ENCODE measurements around the gene SRI. TPM values are rescaled to one million over a fixed set of nuclear protein-coding genes. Genes with fewer than 3 reads are reported as not detected.
"Not testable (repeated sequence)": the region's sequence is repeated elsewhere in the genome, so short reads cannot be mapped to it uniquely, and the experiment has no call there.

Gene SRI
- total and polyA plus RNA-seq, 4 donors: 20.4 to 70.0 (median 39.6) TPM

- WGBS: 92% methylated on average over 4 of the region's 4 CpGs
- TF ChIP-seq TAF1 (conservative IDR thresholded peaks at IDR 0.05) (no peak), SP1 (IDR thresholded peaks at IDR 0.05) (no peak), JUND (IDR thresholded peaks at IDR 0.05) (no peak), NR2F2 (IDR thresholded peaks at IDR 0.05) (no peak), RAD21 (IDR thresholded peaks at IDR 0.05) (no peak), FOXA1 (IDR thresholded peaks at IDR 0.05) (no peak), YY1 (IDR thresholded peaks at IDR 0.05) (no peak), FOXA2 (IDR thresholded peaks at IDR 0.05) (no peak), HNF4A (conservative IDR thresholded peaks at IDR 0.05) (no peak), HNF4G (IDR thresholded peaks at IDR 0.05) (no peak), MAX (IDR thresholded peaks at IDR 0.05) (no peak), EGR1 (IDR thresholded peaks at IDR 0.05; ENCODE audit: low read depth in 2 of 2) (no peak), RXRA (IDR thresholded peaks at IDR 0.05) (no peak), GABPA (IDR thresholded peaks at IDR 0.05 in 1 of 2, conservative IDR thresholded peaks at IDR 0.05 in 1 of 2) (no peak), CTCF (IDR thresholded peaks at IDR 0.05; ENCODE audit: low read depth, low read length, missing input control) (no peak), ATF3 (IDR thresholded peaks at IDR 0.05) (no peak)
- TF ChIP-seq, protein P1, sequence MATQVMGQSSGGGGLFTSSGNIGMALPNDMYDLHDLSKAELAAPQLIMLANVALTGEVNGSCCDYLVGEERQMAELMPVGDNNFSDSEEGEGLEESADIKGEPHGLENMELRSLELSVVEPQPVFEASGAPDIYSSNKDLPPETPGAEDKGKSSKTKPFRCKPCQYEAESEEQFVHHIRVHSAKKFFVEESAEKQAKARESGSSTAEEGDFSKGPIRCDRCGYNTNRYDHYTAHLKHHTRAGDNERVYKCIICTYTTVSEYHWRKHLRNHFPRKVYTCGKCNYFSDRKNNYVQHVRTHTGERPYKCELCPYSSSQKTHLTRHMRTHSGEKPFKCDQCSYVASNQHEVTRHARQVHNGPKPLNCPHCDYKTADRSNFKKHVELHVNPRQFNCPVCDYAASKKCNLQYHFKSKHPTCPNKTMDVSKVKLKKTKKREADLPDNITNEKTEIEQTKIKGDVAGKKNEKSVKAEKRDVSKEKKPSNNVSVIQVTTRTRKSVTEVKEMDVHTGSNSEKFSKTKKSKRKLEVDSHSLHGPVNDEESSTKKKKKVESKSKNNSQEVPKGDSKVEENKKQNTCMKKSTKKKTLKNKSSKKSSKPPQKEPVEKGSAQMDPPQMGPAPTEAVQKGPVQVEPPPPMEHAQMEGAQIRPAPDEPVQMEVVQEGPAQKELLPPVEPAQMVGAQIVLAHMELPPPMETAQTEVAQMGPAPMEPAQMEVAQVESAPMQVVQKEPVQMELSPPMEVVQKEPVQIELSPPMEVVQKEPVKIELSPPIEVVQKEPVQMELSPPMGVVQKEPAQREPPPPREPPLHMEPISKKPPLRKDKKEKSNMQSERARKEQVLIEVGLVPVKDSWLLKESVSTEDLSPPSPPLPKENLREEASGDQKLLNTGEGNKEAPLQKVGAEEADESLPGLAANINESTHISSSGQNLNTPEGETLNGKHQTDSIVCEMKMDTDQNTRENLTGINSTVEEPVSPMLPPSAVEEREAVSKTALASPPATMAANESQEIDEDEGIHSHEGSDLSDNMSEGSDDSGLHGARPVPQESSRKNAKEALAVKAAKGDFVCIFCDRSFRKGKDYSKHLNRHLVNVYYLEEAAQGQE (IDR thresholded peaks at IDR 0.05): no peak
- TF ChIP-seq, protein P2, sequence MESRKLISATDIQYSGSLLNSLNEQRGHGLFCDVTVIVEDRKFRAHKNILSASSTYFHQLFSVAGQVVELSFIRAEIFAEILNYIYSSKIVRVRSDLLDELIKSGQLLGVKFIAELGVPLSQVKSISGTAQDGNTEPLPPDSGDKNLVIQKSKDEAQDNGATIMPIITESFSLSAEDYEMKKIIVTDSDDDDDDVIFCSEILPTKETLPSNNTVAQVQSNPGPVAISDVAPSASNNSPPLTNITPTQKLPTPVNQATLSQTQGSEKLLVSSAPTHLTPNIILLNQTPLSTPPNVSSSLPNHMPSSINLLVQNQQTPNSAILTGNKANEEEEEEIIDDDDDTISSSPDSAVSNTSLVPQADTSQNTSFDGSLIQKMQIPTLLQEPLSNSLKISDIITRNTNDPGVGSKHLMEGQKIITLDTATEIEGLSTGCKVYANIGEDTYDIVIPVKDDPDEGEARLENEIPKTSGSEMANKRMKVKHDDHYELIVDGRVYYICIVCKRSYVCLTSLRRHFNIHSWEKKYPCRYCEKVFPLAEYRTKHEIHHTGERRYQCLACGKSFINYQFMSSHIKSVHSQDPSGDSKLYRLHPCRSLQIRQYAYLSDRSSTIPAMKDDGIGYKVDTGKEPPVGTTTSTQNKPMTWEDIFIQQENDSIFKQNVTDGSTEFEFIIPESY (IDR thresholded peaks at IDR 0.05): no peak
- no peak overlapping the region for H3K4me3 ChIP-seq (ENCODE audit: low read depth in 1 of 3, low read length in 3 of 3)
These were observed 47.6 kb upstream of the SRI start for GRCh38 chr7:88267421-88267820.

DNA sequence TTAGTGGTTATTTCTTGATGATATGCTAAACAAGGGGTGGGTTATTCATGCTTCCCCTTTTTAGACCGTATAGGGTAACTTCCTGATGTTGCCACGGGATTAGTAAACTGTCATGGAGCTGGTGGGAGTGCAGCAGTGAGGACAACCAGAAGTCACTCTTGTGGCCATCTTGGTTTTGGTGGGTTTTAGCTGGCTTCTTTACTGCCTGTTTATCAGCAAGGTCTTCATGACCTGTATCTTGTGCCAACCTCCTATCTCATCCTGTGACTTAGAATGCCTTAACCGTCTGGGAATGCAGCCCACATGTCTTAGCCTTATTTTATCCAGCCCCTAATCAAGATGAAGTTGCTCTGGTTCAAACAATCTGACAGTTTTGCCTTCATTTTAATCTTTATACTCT is 45.1 kb upstream of the SRI start:
- not testable (repeated sequence) for H3K4me1 ChIP-seq (ENCODE audit: control insufficient read depth in 4 of 4, insufficient read depth in 4 of 4, low read length in 3 of 4); H3K27ac ChIP-seq (ENCODE audit: low read depth in 1 of 2, low read length in 2 of 2); H3K9me3 ChIP-seq (ENCODE audit: control insufficient read depth in 4 of 4, low read length in 3 of 4); DNase-seq (ENCODE audit: low spot score); H3K36me3 ChIP-seq (ENCODE audit: control insufficient read depth in 4 of 4, insufficient read depth in 3 of 4, low read depth in 1 of 4, low read length in 3 of 4); H3K27me3 ChIP-seq (ENCODE audit: control insufficient read depth in 4 of 4, insufficient read depth in 4 of 4, low read length in 3 of 4); H3K9ac ChIP-seq (ENCODE audit: low read depth in 1 of 2, low read length in 2 of 2); H3K4me3 ChIP-seq (ENCODE audit: low read depth in 1 of 3, low read length in 3 of 3)
- WGBS: 66% methylated on average over 3 of the region's 3 CpGs

More at GRCh38 chr7:88267421-88267820, 47.6 kb upstream of the SRI start:
- Histone ChIP-seq H3K36me3 (ENCODE audit: control insufficient read depth in 4 of 4, insufficient read depth in 3 of 4, low read depth in 1 of 4, low read length in 3 of 4) (no peaks in the 10 kb centered on the region), H3K27me3 (ENCODE audit: control insufficient read depth in 4 of 4, insufficient read depth in 4 of 4, low read length in 3 of 4) (no peaks in the 10 kb centered on the region), H3K9me3 (ENCODE audit: control insufficient read depth in 4 of 4, low read length in 3 of 4) (no peaks in the 10 kb centered on the region), H3K27ac (ENCODE audit: low read depth in 1 of 2, low read length in 2 of 2) (no peak overlapping the region), H3K4me1 (ENCODE audit: control insufficient read depth in 4 of 4, insufficient read depth in 4 of 4, low read length in 3 of 4) (peaks cover 0 to 1% (median 0%) of the 10 kb centered on the region in 4 donors), H3K9ac (ENCODE audit: low read depth in 1 of 2, low read length in 2 of 2) (no peak overlapping the region)
- no peak for DNase-seq (ENCODE audit: low spot score)
